ENCODE measurements around the gene U2SURP. TPM values are rescaled to one million over a fixed set of nuclear protein-coding genes. Genes with fewer than 3 reads are reported as not detected.

The U2SURP gene
- total RNA-seq, 4 donors from 2014 or later, result 36.7 to 180 (median 79.3) TPM

DNA sequence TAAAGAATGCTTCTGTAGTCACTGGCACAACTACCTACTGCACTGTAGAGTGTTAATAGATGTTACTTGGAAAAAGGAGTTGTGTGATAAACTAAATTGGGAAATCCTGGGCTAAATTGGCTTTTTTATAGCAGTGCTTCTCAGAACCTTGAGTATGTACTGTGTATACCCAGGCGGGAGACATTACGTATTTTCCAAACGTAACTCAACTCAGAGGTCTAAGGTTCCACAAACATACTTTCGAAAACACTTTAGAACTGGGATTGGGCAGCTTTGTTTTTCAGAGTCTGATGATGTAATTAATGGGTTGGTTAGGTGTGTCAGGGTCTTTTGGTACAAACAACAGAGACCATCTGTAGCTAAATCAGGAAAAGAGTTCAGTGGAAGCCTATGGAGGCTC lies 64.7 kb downstream of the U2SURP start:
- Histone ChIP-seq H3K4me3 (no peak overlapping the region), H3K27ac (no peak overlapping the region), H3K36me3 (no peaks in the 10 kb centered on the region), H3K27me3 (no peaks in the 10 kb centered on the region), H3K9me3 (no peaks in the 10 kb centered on the region), H3K4me1 (peaks cover 0 to 5% (median under 1%) of the 10 kb centered on the region in 4 donors)
- intact Hi-C loops (cut with DNase I; ENCODE audit: low total_unique reads) (no loop called here), in situ Hi-C loops (cut with MboI; ENCODE audit: low pct_ligation_motif_present in 1 of 4, low pct_unique_long_range_greater_than_20kb in 1 of 4, low sequenced_read_pairs in 3 of 4) (no loop called here)
- DNase-seq, result no peak
- no peak for TF ChIP-seq POLR2AphosphoS5 (IDR thresholded peaks at IDR 0.05)
- no peak for TF ChIP-seq EP300 (IDR thresholded peaks at IDR 0.05; ENCODE audit: low read depth)
- no peak for TF ChIP-seq CTCF (IDR thresholded peaks at IDR 0.05)
- no peak for TF ChIP-seq POLR2A (IDR thresholded peaks at IDR 0.05)
- 80 to 87% methylated on average over 4 of the region's 4 CpGs for WGBS, 2 donors (ENCODE audit: low coverage in 1 of 2)

- Histone ChIP-seq H3K27ac (no peak overlapping the region), H3K36me3 (no peaks in the 10 kb centered on the region), H3K4me3 (no peak overlapping the region), H3K27me3 (no peaks in the 10 kb centered on the region), H3K4me1 (peaks cover 0 to 8% (median 6%) of the 10 kb centered on the region in 4 donors), H3K9me3 (no peaks in the 10 kb centered on the region)
- WGBS, 2 donors (ENCODE audit: low coverage in 1 of 2), result 86 to 89% methylated on average over 2 to 3 of the region's 3 CpGs
- in situ Hi-C loops (cut with MboI; ENCODE audit: low pct_ligation_motif_present in 1 of 4, low pct_unique_long_range_greater_than_20kb in 1 of 4, low sequenced_read_pairs in 3 of 4), result no loop called here
- DNase-seq, result no peak
- intact Hi-C loops (cut with DNase I; ENCODE audit: low total_unique reads), result no loop called here
- no peak for TF ChIP-seq POLR2AphosphoS5 (IDR thresholded peaks at IDR 0.05)
- no peak for TF ChIP-seq POLR2A (IDR thresholded peaks at IDR 0.05)
- no peak for TF ChIP-seq EP300 (IDR thresholded peaks at IDR 0.05; ENCODE audit: low read depth)
These were observed 65.8 kb downstream of the U2SURP start for GRCh38 chr3:143067201-143067600.

DNA sequence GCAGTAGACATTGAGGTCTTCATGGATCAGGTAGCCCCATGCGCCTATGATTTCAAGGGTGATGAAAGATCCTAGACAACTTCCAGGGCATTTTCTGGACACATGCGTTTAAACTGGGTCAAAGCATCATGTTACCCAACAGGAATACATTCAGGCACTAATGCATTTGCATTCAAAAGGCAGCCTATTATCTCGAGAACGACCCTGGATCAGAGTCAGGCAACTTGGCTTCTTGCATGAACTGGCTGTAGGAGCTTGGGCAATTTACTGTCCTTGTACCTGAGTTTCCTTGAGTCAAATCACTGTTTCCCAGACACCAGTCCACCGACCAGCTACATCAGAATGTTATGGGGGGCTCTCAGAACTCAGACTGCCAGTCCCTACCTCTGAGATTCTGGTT lies 66.7 kb downstream of the U2SURP start:
- WGBS, 2 donors (ENCODE audit: low coverage in 1 of 2), result 87% methylated on average over 5 of the region's 5 CpGs; no CpG with 5 or more reads in 1 of the 2 donors
- H3K27ac ChIP-seq, result no peak overlapping the region
- intact Hi-C loops (cut with DNase I; ENCODE audit: low total_unique reads), result no loop called here
- peaks cover 0 to 12% (median 8%) of the 10 kb centered on the region in 4 donors for H3K4me1 ChIP-seq
- H3K4me3 ChIP-seq, result no peak overlapping the region
- H3K36me3 ChIP-seq, result no peaks in the 10 kb centered on the region
- in situ Hi-C loops (cut with MboI; ENCODE audit: low pct_ligation_motif_present in 1 of 4, low pct_unique_long_range_greater_than_20kb in 1 of 4, low sequenced_read_pairs in 3 of 4), result no loop called here
- DNase-seq, result no peak
- no peaks in the 10 kb centered on the region for H3K9me3 ChIP-seq
- TF ChIP-seq EP300 (IDR thresholded peaks at IDR 0.05; ENCODE audit: low read depth) (no peak), POLR2A (IDR thresholded peaks at IDR 0.05) (no peak), CTCF (IDR thresholded peaks at IDR 0.05) (no peak), POLR2AphosphoS5 (IDR thresholded peaks at IDR 0.05) (no peak)
- no peaks in the 10 kb centered on the region for H3K27me3 ChIP-seq

GRCh38 chr3:143070977-143071551 lies 69.7 kb downstream of the U2SURP start:
- 84 to 89% methylated on average over 2 to 3 of the region's 3 CpGs for WGBS, 2 donors (ENCODE audit: low coverage in 1 of 2)
- TF ChIP-seq CTCF (IDR thresholded peaks at IDR 0.05) (no peak), POLR2A (IDR thresholded peaks at IDR 0.05) (no peak), EP300 (IDR thresholded peaks at IDR 0.05; ENCODE audit: low read depth) (no peak), POLR2AphosphoS5 (IDR thresholded peaks at IDR 0.05) (no peak)

More at GRCh38 chr3:143070977-143071551, 69.7 kb downstream of the U2SURP start:
- Histone ChIP-seq H3K27ac (peak overlapping the region in 2 of 4 donors; percentile 1 to 57), H3K36me3 (no peaks in the 10 kb centered on the region), H3K27me3 (no peaks in the 10 kb centered on the region), H3K4me3 (no peak overlapping the region), H3K9me3 (no peaks in the 10 kb centered on the region), H3K4me1 (peaks cover 0 to 13% (median 8%) of the 10 kb centered on the region in 4 donors)
- intact Hi-C loops (cut with DNase I; ENCODE audit: low total_unique reads), result no loop called here
- in situ Hi-C loops (cut with MboI; ENCODE audit: low pct_ligation_motif_present in 1 of 4, low pct_unique_long_range_greater_than_20kb in 1 of 4, low sequenced_read_pairs in 3 of 4), result no loop called here
- no peak for DNase-seq
